Neural crest cell (in vitro differentiated cells): Measurements from ENCODE around the gene ENOSF1. TPM values are rescaled to one million over a fixed set of nuclear protein-coding genes. Genes with fewer than 3 reads are reported as not detected.
A peak's percentile ranks its signal among the peaks of the same experiment; 100 is the strongest.

Experiments
- DNase-seq: peaks from one replicate; pipeline ENCODE4 v3.0.0; 2021; ENCODE audit warnings: low read depth, mixed read lengths, low spot score
- H3K27ac Mint-ChIP-seq: one replicate; pipeline ENCODE4 v1.8.0; 2021; ENCODE audit warnings: mild to moderate bottlenecking, mixed read lengths; ENCODE audit not compliant: unreplicated experiment
- H3K27me3 Mint-ChIP-seq: 2 replicates; pipeline ENCODE4 v1.8.0; 2021; ENCODE audit warnings: low read depth, mild to moderate bottlenecking, mixed read lengths
- H3K36me3 Mint-ChIP-seq: 2 replicates; pipeline ENCODE4 v1.8.0; 2021; ENCODE audit warnings: low read depth, mild to moderate bottlenecking, mixed read lengths
- H3K4me1 Mint-ChIP-seq: 2 replicates; pipeline ENCODE4 v1.8.0; 2021; ENCODE audit warnings: mixed read lengths
- H3K4me3 Mint-ChIP-seq: one replicate; pipeline ENCODE4 v1.8.0; 2021; ENCODE audit warnings: mild to moderate bottlenecking, mixed read lengths
- H3K9me3 Mint-ChIP-seq: 2 replicates; pipeline ENCODE4 v1.8.0; 2021; ENCODE audit warnings: mixed read lengths
- total RNA-seq: library from RNA; stranded (reverse); gene quantifications from 2 replicates; pipeline ENCODE4 v1.2.1, GENCODE V29; 2021
- TF ChIP-seq, protein P1 (sequence below): fragments of 200-600 bp; sonication (generic); conservative IDR thresholded peaks from 2 replicates; pipeline ENCODE4 v1.5.0; 2021; ENCODE audit warnings: antibody characterized with exemption, mild to moderate bottlenecking

The ENOSF1 gene
- total RNA-seq, 1 donor from 2014 or later: 78.6 TPM

GRCh38 chr18:644395-645004, 67.9 kb downstream of the ENOSF1 start:
- no peak overlapping the region for H3K4me3 Mint-ChIP-seq
- peaks cover 12% of the 10 kb centered on the region for H3K4me1 Mint-ChIP-seq
- TF ChIP-seq, protein P1, sequence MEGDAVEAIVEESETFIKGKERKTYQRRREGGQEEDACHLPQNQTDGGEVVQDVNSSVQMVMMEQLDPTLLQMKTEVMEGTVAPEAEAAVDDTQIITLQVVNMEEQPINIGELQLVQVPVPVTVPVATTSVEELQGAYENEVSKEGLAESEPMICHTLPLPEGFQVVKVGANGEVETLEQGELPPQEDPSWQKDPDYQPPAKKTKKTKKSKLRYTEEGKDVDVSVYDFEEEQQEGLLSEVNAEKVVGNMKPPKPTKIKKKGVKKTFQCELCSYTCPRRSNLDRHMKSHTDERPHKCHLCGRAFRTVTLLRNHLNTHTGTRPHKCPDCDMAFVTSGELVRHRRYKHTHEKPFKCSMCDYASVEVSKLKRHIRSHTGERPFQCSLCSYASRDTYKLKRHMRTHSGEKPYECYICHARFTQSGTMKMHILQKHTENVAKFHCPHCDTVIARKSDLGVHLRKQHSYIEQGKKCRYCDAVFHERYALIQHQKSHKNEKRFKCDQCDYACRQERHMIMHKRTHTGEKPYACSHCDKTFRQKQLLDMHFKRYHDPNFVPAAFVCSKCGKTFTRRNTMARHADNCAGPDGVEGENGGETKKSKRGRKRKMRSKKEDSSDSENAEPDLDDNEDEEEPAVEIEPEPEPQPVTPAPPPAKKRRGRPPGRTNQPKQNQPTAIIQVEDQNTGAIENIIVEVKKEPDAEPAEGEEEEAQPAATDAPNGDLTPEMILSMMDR: no peak
- DNase-seq: no peak
- H3K9me3 Mint-ChIP-seq: peaks cover 5% of the 10 kb centered on the region
- peaks cover 2% of the 10 kb centered on the region for H3K36me3 Mint-ChIP-seq
- no peaks in the 10 kb centered on the region for H3K27me3 Mint-ChIP-seq
- peak overlapping the region; percentile 22 for H3K27ac Mint-ChIP-seq

GRCh38 chr18:641224-641623, 71.2 kb downstream of the ENOSF1 start:
- Mint-ChIP-seq H3K27me3 (no peaks in the 10 kb centered on the region), H3K9me3 (peaks cover 5% of the 10 kb centered on the region), H3K4me3 (no peak overlapping the region), H3K27ac (no peak overlapping the region), H3K4me1 (peaks cover 16% of the 10 kb centered on the region), H3K36me3 (peaks cover 2% of the 10 kb centered on the region)
- no peak for DNase-seq
- TF ChIP-seq, protein P1: no peak

GRCh38 chr18:635171-635570, 77.3 kb downstream of the ENOSF1 start:
- DNase-seq: no peak

GRCh38 chr18:634551-635045, 77.8 kb downstream of the ENOSF1 start:
- TF ChIP-seq, protein P1: no peak
- Mint-ChIP-seq H3K4me1 (peaks cover 22% of the 10 kb centered on the region), H3K4me3 (peak overlapping the region; percentile 18), H3K27me3 (no peaks in the 10 kb centered on the region), H3K36me3 (no peaks in the 10 kb centered on the region), H3K9me3 (peaks cover 3% of the 10 kb centered on the region), H3K27ac (peak overlapping the region; percentile 5)
- no peak for DNase-seq

More at GRCh38 chr18:635171-635570, 77.3 kb downstream of the ENOSF1 start:
- Mint-ChIP-seq H3K27me3 (no peaks in the 10 kb centered on the region), H3K4me1 (peaks cover 21% of the 10 kb centered on the region), H3K36me3 (no peaks in the 10 kb centered on the region), H3K9me3 (peaks cover 3% of the 10 kb centered on the region), H3K4me3 (no peak overlapping the region), H3K27ac (no peak overlapping the region)
- TF ChIP-seq, protein P1: no peak

DNA sequence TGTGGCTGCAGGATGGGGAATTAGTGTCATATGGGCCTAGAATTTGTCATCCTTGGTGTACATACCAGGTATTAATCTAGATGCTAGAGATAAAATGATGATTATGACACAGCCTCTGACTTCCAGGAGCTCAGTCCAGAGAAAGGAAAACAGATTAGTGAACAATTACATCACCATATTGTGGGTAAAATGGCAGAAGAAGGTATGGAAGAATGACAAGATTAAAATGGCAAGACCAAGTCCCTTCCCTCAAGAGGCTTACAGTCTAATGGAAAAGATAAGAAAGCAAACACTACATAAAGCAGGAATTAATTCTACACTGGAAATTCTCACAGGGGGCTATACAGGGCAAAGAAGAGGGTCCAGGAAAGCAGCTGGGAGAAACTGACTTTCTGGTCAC, 80.9 kb downstream of the ENOSF1 start:
- Mint-ChIP-seq H3K27ac (no peak overlapping the region), H3K36me3 (no peaks in the 10 kb centered on the region), H3K27me3 (no peaks in the 10 kb centered on the region), H3K4me1 (peaks cover 20% of the 10 kb centered on the region), H3K9me3 (peaks cover 3% of the 10 kb centered on the region), H3K4me3 (no peak overlapping the region)
- no peak for DNase-seq
- TF ChIP-seq, protein P1: no peak
